H9 (cell line): ENCODE measurements around the gene MNX1. TPM values are rescaled to one million over a fixed set of nuclear protein-coding genes. Genes with fewer than 3 reads are reported as not detected.

Experiments
- DNase-seq: peaks from one replicate; pipeline ENCODE4 v3.0.0-alpha.2; 2017
- H2AFZ ChIP-seq: one replicate; pipeline ENCODE4 v1.6.1; 2013; ENCODE audit warnings: mild to moderate bottlenecking, low read length, control low read depth, moderate library complexity
- H2AK5ac ChIP-seq: 2 replicates; pipeline ENCODE4 v1.6.1; 2013; ENCODE audit warnings: low read length, control low read depth, mixed read lengths; ENCODE audit not compliant: insufficient read length
- H2BK120ac ChIP-seq: one replicate; pipeline ENCODE4 v1.6.1; 2013; ENCODE audit warnings: low read depth, mild to moderate bottlenecking, low read length, control low read depth, inconsistent platforms; ENCODE audit not compliant: poor library complexity, severe bottlenecking
- H2BK12ac ChIP-seq: 2 replicates; pipeline ENCODE4 v1.6.1; 2013; ENCODE audit warnings: low read length, control low read depth, mixed read lengths, low read depth; ENCODE audit not compliant: insufficient read length
- H2BK15ac ChIP-seq: 2 replicates; pipeline ENCODE4 v1.6.1; 2013; ENCODE audit warnings: low read depth, low read length, control low read depth
- H2BK20ac ChIP-seq: one replicate; pipeline ENCODE4 v1.6.1; 2013; ENCODE audit warnings: low read depth, mild to moderate bottlenecking, low read length, control low read depth, inconsistent platforms; ENCODE audit not compliant: poor library complexity, severe bottlenecking
- H2BK5ac ChIP-seq: 2 replicates; pipeline ENCODE4 v1.6.1; 2013; ENCODE audit warnings: low read length, control low read depth, mixed read lengths; ENCODE audit not compliant: insufficient read length
- H3K14ac ChIP-seq: 2 replicates; pipeline ENCODE4 v1.6.1; 2013; ENCODE audit warnings: low read length, control low read depth; ENCODE audit not compliant: insufficient read depth
- H3K18ac ChIP-seq: 2 replicates; pipeline ENCODE4 v1.6.1; 2013; ENCODE audit warnings: low read depth, mild to moderate bottlenecking, mixed read lengths, low read length, control low read depth; ENCODE audit not compliant: insufficient read length
- H3K23ac ChIP-seq: 2 replicates; pipeline ENCODE4 v1.6.1; 2013; ENCODE audit warnings: low read length, control low read depth, mixed read lengths, low read depth; ENCODE audit not compliant: insufficient read length
- H3K23me2 ChIP-seq: 2 replicates; pipeline ENCODE4 v1.6.1; 2013; ENCODE audit warnings: low read depth, mild to moderate bottlenecking, mixed read lengths, low read length, control low read depth; ENCODE audit not compliant: insufficient read length, poor library complexity, severe bottlenecking
- H3K27ac ChIP-seq: 2 replicates; pipeline ENCODE4 v1.5.1; 2013; ENCODE audit warnings: low read length, control low read depth, mixed read lengths, low read depth; ENCODE audit not compliant: insufficient read length
- H3K27me3 ChIP-seq: 2 replicates; pipeline ENCODE4 v1.6.1; 2013; ENCODE audit warnings: low read length, control low read depth, inconsistent platforms; ENCODE audit not compliant: insufficient read depth
- H3K4ac ChIP-seq: 2 replicates; pipeline ENCODE4 v1.6.1; 2013; ENCODE audit warnings: low read depth, mild to moderate bottlenecking, control low read depth, inconsistent platforms, low read length, moderate library complexity
- H3K4me1 ChIP-seq: 2 replicates; pipeline ENCODE4 v1.6.1; 2013; ENCODE audit warnings: low read length, control low read depth, inconsistent platforms; ENCODE audit not compliant: insufficient read depth
- H3K4me2 ChIP-seq: 2 replicates; pipeline ENCODE4 v1.6.1; 2013; ENCODE audit warnings: low read length, control low read depth, mixed read lengths; ENCODE audit not compliant: insufficient read length, insufficient read depth
- H3K56ac ChIP-seq: 2 replicates; pipeline ENCODE4 v1.6.1; 2013; ENCODE audit warnings: low read depth, mild to moderate bottlenecking, mixed read lengths, low read length, control low read depth; ENCODE audit not compliant: insufficient read length
- H3K79me1 ChIP-seq: 2 replicates; pipeline ENCODE4 v1.6.1; 2013; ENCODE audit warnings: low read depth, mild to moderate bottlenecking, moderate library complexity, low read length, control low read depth, inconsistent platforms; ENCODE audit not compliant: insufficient read depth, poor library complexity, severe bottlenecking
- H3K79me2 ChIP-seq: 2 replicates; pipeline ENCODE4 v1.6.1; 2013; ENCODE audit warnings: low read length, control low read depth, inconsistent platforms; ENCODE audit not compliant: insufficient read depth
- H3K9ac ChIP-seq: 2 replicates; pipeline ENCODE4 v1.6.1; 2013; ENCODE audit warnings: low read length, control low read depth, mixed read lengths; ENCODE audit not compliant: insufficient read length; ENCODE audit errors: extremely low read depth
- H3K9me3 ChIP-seq: one replicate; pipeline ENCODE4 v1.6.1; 2013; ENCODE audit warnings: low read depth, low read length, inconsistent platforms; ENCODE audit not compliant: control insufficient read depth
- H3T11ph ChIP-seq: one replicate; pipeline ENCODE4 v1.6.1; 2013; ENCODE audit warnings: mild to moderate bottlenecking, low read length, control low read depth, inconsistent platforms
- H4K20me1 ChIP-seq: one replicate; pipeline ENCODE4 v1.6.1; 2013; ENCODE audit not compliant: control insufficient read depth, insufficient read length, insufficient read depth
- H4K5ac ChIP-seq: 2 replicates; pipeline ENCODE4 v1.6.1; 2013; ENCODE audit warnings: low read depth, mild to moderate bottlenecking, mixed read lengths, low read length, control low read depth; ENCODE audit not compliant: insufficient read length
- H4K8ac ChIP-seq: replicated peaks from 2 replicates; pipeline ENCODE4 v1.6.1; 2013; ENCODE audit warnings: low read length, control low read depth, mixed read lengths, low read depth; ENCODE audit not compliant: insufficient read length
- H4K91ac ChIP-seq: 2 replicates; pipeline ENCODE4 v1.6.1; 2013; ENCODE audit warnings: low read depth, mild to moderate bottlenecking, moderate library complexity, mixed read lengths, low read length, control low read depth; ENCODE audit not compliant: insufficient read length
- H3K27ac Mint-ChIP-seq, 3 experiments: 2 replicates in 2 of 3; 3 replicates in 1 of 3; pipeline ENCODE4 v1.8.0; 2020 to 2021; ENCODE audit warnings: mixed read lengths in 3 of 3, mild to moderate bottlenecking in 1 of 3, moderate library complexity in 1 of 3
- H3K27me3 Mint-ChIP-seq: 2 replicates; pipeline ENCODE4 v1.8.0; 2021; ENCODE audit warnings: low read depth, mild to moderate bottlenecking, moderate library complexity, mixed read lengths
- H3K36me3 Mint-ChIP-seq, 3 experiments: 2 replicates in 2 of 3; 3 replicates in 1 of 3; pipeline ENCODE4 v1.8.0; 2020 to 2021; ENCODE audit warnings: low read depth in 3 of 3, mixed read lengths in 3 of 3; ENCODE audit not compliant: insufficient read depth in 1 of 3
- H3K4me1 Mint-ChIP-seq, 2 experiments: 2 replicates each; pipeline ENCODE4 v1.8.0; 2020; ENCODE audit warnings: mixed read lengths in 2 of 2
- H3K4me3 Mint-ChIP-seq, 2 experiments: 2 replicates in 1 of 2; 3 replicates in 1 of 2; pipeline ENCODE4 v1.8.0; 2020 to 2021; ENCODE audit warnings: mild to moderate bottlenecking in 2 of 2, mixed read lengths in 2 of 2, moderate library complexity in 1 of 2
- H3K9me3 Mint-ChIP-seq, 2 experiments: 2 replicates in 1 of 2; 3 replicates in 1 of 2; pipeline ENCODE4 v1.8.0; 2020; ENCODE audit warnings: mild to moderate bottlenecking in 2 of 2, mixed read lengths in 2 of 2, moderate library complexity in 1 of 2
- CTCF ChIP-seq: fragments of 200-600 bp; sonication (generic); conservative IDR thresholded peaks from 3 replicates; pipeline ENCODE4 v1.8.0; 2021; ENCODE audit warnings: antibody characterized with exemption, mild to moderate bottlenecking
- WGBS: extraction: QIAGEN DNeasy Blood & Tissue Kit; methylation state at CpG from one replicate; pipeline ENCODE4 v1.1.7; 2013; ENCODE audit warnings: missing lambda C conversion rate, low lambda C conversion rate, mixed read lengths; ENCODE audit not compliant: insufficient read length; ENCODE audit errors: extremely low coverage; 5-methylcytosine and 5-hydroxymethylcytosine counted together
- total RNA-seq: library from RNA; stranded (reverse); gene quantifications from 2 replicates; pipeline ENCODE4 v1.2.1, GENCODE V29; 2021

The MNX1 gene
- total RNA-seq, 1 experiment from 2014 or later, result not detected

DNA sequence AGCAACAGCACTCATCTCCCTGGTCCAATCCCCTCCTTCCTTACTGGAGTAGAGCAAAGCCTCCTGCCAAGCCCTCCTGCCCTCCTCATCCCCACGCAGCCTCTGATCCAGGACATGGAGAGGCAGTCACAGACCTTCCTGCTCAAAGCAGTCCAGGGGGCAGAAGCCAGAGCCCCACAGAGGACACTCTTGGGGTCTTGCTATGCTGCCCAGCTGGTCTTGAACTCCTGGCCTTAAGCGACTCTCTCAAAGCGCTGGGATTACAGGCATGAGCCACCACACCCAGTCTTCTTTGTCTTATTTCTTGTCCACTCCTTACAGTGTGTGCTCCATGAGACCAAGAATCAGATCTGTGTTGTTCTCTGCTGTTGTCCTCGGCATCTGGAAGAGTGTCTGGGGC is 26.6 kb upstream of the MNX1 start:
- H4K8ac ChIP-seq, result no peak overlapping the region
- Mint-ChIP-seq H3K27me3 (peaks cover 70% of the 10 kb centered on the region), H3K9me3 (peaks cover 5 to 11% of the 10 kb centered on the region in 2 experiments; a peak in 2 of 5 replicates), H3K4me3 (no peak overlapping the region), H3K4me1 (peaks cover 0 to 9% of the 10 kb centered on the region in 2 experiments; a peak in 2 of 4 replicates), H3K36me3 (no peaks in the 10 kb centered on the region; a peak in 1 of 7 replicates), H3K27ac (no peak overlapping the region)
- WGBS, result no CpG with 5 or more reads among the region's 4 CpGs
- no peak overlapping the region for H3K4ac ChIP-seq
- H4K20me1 ChIP-seq, result no peaks in the 10 kb centered on the region
- H3K79me1 ChIP-seq, result no peaks in the 10 kb centered on the region
- H2BK12ac ChIP-seq, result no peak overlapping the region
- no peaks in the 10 kb centered on the region for H3K4me1 ChIP-seq
- no peak overlapping the region for H3K27ac ChIP-seq
- H3K9me3 ChIP-seq, result no peaks in the 10 kb centered on the region
- H3K56ac ChIP-seq, result no peak overlapping the region
- H3K23me2 ChIP-seq, result no peaks in the 10 kb centered on the region
- H4K91ac ChIP-seq, result no peak overlapping the region
- no peak overlapping the region for H3K4me2 ChIP-seq
- H3K14ac ChIP-seq, result no peak overlapping the region
- H2BK120ac ChIP-seq, result no peak overlapping the region
- H2BK20ac ChIP-seq, result no peak overlapping the region
- no peak overlapping the region for H2AFZ ChIP-seq
- no peak overlapping the region for H4K5ac ChIP-seq
- H3K23ac ChIP-seq, result no peak overlapping the region
- H2AK5ac ChIP-seq, result no peak overlapping the region
- H3K9ac ChIP-seq, result no peak overlapping the region
- no peak overlapping the region for H3T11ph ChIP-seq
- TF ChIP-seq CTCF, result no peak
- no peaks in the 10 kb centered on the region for H3K27me3 ChIP-seq
- H2BK5ac ChIP-seq, result no peak overlapping the region
- H3K18ac ChIP-seq, result no peak overlapping the region
- no peak overlapping the region for H2BK15ac ChIP-seq
- no peaks in the 10 kb centered on the region for H3K79me2 ChIP-seq
- DNase-seq, result no peak
